Tibial artery (tissue), 4 donors: Measurements from ENCODE around the gene CAMTA1.

Experiments used
- DNase-seq, 2 donors: peaks; one replicate each; pipeline ENCODE4 v3.0.0-alpha.2; 2019
- H3K27ac ChIP-seq, 2 donors: fragments of 200-600 bp; sonication (generic) in 1 of 2; 1 replicate in 1 of 2; 2 replicates in 1 of 2; pipeline ENCODE4 v1.5.1; 2018 to 2019; ENCODE audit warnings: mild to moderate bottlenecking in 1 of 2
- H3K27me3 ChIP-seq, 2 donors: fragments of 200-600 bp; sonication (generic) in 1 of 2; one replicate each; pipeline versions ENCODE4 v1.5.1 to v1.6.0; 2016 to 2019
- H3K36me3 ChIP-seq, 3 donors: fragments of 200-600 bp; sonication (generic) in 2 of 3; one replicate each; pipeline ENCODE4 v1.5.1; 2016 to 2019; ENCODE audit warnings: mild to moderate bottlenecking in 2 of 3
- H3K4me1 ChIP-seq, 4 donors: fragments of 200-600 bp; sonication (generic) in 2 of 4; 1 replicate in 3 of 4; 2 replicates in 1 of 4; pipeline ENCODE4 v1.5.1; 2016 to 2019
- H3K4me3 ChIP-seq, 2 donors: fragments of 200-600 bp; sonication (generic) in 1 of 2; 1 replicate in 1 of 2; 2 replicates in 1 of 2; pipeline ENCODE4 v1.5.1; 2018 to 2019; ENCODE audit warnings: mild to moderate bottlenecking in 2 of 2
- H3K9me3 ChIP-seq, 3 donors: fragments of 200-600 bp; sonication (generic) in 1 of 3; one replicate each; pipeline ENCODE4 v1.5.1; 2016 to 2019
- intact Hi-C: fragments of 100-400 bp; cut with DNase I; formaldehyde crosslinking; loops from one replicate; pipeline ENCODE4 v1.15.0; 2023; ENCODE audit warnings: low total_unique reads
- TF ChIP-seq, protein P1 (sequence below), 2 experiments: fragments of 200-600 bp in 1 of 2; fragments of 450-650 bp in 1 of 2; IDR thresholded peaks; one replicate each; pipeline ENCODE4 v1.5.1; 2017 to 2019; ENCODE audit warnings: antibody characterized with exemption in 2 of 2, mild to moderate bottlenecking in 1 of 2, moderate library complexity in 1 of 2

CAMTA1 gene

DNA sequence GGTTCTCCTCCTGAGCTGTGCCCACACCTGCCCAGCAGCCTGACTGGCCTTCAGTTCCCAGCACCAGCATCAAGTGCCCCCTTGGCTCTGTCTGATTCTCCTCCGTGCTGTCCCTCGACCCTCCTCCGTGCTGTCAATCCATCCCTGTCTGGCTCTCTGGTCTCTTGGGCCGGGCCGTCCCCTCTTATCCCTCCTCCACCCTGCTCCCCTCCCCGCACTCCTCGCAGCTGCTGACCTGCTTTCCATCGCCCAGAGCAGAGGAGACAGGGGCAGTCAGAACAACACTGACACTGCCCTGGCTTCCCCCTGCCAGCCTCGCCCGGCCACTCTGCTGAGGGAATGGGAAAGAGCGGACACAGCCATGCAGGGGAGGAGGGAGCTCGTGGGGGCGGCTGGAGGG lies 267.4 kb downstream of the CAMTA1 start:
- Histone ChIP-seq H3K27ac (no peak overlapping the region), H3K4me3 (no peak overlapping the region), H3K27me3 (peaks cover 0 to 57% of the 10 kb centered on the region in 2 donors), H3K4me1 (no peaks in the 10 kb centered on the region), H3K9me3 (no peaks in the 10 kb centered on the region), H3K36me3 (no peaks in the 10 kb centered on the region)
- no peak for DNase-seq
- TF ChIP-seq, protein P1, sequence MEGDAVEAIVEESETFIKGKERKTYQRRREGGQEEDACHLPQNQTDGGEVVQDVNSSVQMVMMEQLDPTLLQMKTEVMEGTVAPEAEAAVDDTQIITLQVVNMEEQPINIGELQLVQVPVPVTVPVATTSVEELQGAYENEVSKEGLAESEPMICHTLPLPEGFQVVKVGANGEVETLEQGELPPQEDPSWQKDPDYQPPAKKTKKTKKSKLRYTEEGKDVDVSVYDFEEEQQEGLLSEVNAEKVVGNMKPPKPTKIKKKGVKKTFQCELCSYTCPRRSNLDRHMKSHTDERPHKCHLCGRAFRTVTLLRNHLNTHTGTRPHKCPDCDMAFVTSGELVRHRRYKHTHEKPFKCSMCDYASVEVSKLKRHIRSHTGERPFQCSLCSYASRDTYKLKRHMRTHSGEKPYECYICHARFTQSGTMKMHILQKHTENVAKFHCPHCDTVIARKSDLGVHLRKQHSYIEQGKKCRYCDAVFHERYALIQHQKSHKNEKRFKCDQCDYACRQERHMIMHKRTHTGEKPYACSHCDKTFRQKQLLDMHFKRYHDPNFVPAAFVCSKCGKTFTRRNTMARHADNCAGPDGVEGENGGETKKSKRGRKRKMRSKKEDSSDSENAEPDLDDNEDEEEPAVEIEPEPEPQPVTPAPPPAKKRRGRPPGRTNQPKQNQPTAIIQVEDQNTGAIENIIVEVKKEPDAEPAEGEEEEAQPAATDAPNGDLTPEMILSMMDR (IDR thresholded peaks at IDR 0.05), result no peak
- intact Hi-C loops, result no loop called here

DNA sequence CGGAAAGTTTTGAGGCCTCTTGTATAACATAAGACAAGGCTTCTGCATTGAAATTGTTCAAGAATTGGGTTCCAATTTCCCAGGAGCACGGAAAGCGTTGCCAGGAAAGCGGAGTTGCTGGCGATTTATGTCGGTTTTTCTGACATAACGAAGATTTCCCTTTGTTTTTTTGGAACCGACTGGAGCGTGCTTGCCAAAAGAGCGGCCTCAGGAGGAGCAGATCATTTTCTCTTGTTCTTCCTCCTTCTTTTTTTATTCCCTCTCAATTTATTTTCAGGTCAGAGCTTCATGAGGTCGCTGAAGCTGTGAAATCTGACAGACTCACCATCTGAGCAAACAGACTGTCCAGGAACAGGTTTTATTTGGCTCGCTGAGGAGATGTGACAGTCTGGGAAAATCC lies 275.5 kb downstream of the CAMTA1 start:
- H3K27ac ChIP-seq, result no peak overlapping the region
- TF ChIP-seq, protein P1 (IDR thresholded peaks at IDR 0.05), result no peak
- H3K27me3 ChIP-seq, result peaks cover 0 to 14% of the 10 kb centered on the region in 2 donors
- no peaks in the 10 kb centered on the region for H3K9me3 ChIP-seq
- intact Hi-C loops, result no loop called here
- no peaks in the 10 kb centered on the region for H3K36me3 ChIP-seq
- no peaks in the 10 kb centered on the region for H3K4me1 ChIP-seq
- no peak overlapping the region for H3K4me3 ChIP-seq
- no peak for DNase-seq

DNA sequence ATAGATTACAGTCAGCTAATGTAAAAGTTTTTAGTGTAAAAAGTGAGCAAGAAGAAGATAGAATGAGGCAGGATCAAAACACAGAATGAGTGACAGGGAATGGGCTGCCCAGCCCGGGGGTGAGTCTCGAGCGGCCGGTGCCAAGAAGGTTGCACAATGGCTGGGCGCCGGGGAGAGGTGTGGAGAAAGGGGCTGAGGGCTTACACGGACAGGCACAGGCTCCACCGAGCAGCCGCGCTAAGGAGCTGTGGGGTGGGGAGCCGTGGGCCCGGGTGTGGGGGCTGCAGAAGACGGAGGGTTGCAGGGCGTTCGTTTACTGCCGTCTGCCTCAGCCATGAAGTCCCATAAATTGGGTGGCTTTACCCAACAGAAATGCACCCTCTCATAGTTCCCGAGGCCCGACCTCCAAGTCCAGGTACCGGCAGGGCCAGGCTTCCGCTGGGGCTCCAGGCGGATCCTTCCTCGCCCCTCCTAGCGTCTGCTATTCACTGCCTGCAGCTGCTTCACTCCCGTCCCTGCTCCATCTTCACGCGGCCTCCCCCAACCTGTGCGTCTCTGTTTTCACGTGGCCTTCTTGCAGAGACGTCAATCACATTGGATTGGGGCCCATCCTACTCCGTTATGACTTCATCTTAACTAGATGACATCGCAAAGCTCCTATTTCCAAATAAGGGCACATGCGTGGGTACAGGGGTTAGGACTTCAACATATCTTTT lies 277.2 kb downstream of the CAMTA1 start:
- intact Hi-C loops, result no loop called here
- DNase-seq, result no peak
- Histone ChIP-seq H3K4me3 (no peak overlapping the region), H3K36me3 (no peaks in the 10 kb centered on the region), H3K27me3 (peaks cover 0 to 6% of the 10 kb centered on the region in 2 donors), H3K27ac (no peak overlapping the region), H3K9me3 (no peaks in the 10 kb centered on the region), H3K4me1 (no peaks in the 10 kb centered on the region)
- TF ChIP-seq, protein P1 (IDR thresholded peaks at IDR 0.05), result no peak

DNA sequence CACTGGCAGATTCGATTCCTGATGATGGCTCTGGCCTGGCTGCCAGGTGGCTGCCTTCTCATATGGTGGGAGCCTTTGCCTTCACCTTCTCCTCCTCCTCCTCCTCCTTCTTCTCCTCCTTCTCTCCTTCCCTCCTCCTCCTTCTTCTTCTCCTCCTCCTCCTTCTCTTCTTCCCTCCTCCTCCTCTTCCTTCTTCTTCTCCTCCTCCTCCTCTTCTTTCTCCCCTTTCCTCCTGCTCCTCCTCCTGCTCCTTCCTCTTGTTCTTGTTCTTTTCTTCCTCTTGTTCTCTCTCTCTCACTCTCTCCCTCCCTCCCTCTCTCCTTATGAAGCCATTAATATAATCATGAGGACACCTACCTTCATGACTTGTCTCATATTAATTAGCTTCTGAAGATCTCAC lies 278.7 kb downstream of the CAMTA1 start:
- no peak overlapping the region for H3K27ac ChIP-seq
- no peaks in the 10 kb centered on the region for H3K9me3 ChIP-seq
- peak in 1 of 2 donors; percentile 1 for DNase-seq
- H3K36me3 ChIP-seq, result no peaks in the 10 kb centered on the region
- TF ChIP-seq, protein P1 (IDR thresholded peaks at IDR 0.05), result no peak
- H3K4me3 ChIP-seq, result no peak overlapping the region
- no peaks in the 10 kb centered on the region for H3K27me3 ChIP-seq
- H3K4me1 ChIP-seq, result no peaks in the 10 kb centered on the region
- intact Hi-C loops, result no loop called here

DNA sequence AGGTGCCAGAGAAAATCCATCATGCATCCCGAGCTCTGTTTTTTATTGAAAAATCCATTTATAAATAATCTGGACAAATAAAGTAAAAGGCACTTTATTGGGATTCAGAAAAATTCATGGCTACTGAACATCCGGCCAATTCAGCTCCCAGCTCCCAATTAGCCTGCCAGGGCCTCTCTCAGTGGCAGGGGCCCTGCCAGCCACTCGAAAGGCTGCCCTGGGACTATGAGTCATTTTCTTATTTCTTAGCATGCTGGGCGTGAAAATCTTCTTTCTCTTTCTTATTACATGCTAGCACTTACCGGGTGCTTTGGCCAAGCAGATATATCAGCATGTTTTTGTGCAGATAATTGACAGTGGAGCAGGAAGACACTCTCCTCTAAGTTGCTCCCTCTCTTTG lies 283.3 kb downstream of the CAMTA1 start:
- Histone ChIP-seq H3K27me3 (peaks cover 0 to 9% of the 10 kb centered on the region in 2 donors), H3K9me3 (no peaks in the 10 kb centered on the region), H3K4me3 (no peak overlapping the region), H3K27ac (no peak overlapping the region), H3K36me3 (no peaks in the 10 kb centered on the region), H3K4me1 (peaks cover 0 to 9% (median 3%) of the 10 kb centered on the region in 4 donors)
- intact Hi-C loops, result no loop called here
- no peak for DNase-seq
- TF ChIP-seq, protein P1 (IDR thresholded peaks at IDR 0.05), result no peak
